Activated CD8-positive, alpha-beta memory T cell treated with anti-CD3 and anti-CD28 coated beads for 4 hours (primary cell): ENCODE measurements around the gene SCN5A.

ENCODE experiments used
- DNase-seq, 2 donors: peaks; one replicate each; pipeline ENCODE4 v3.0.0-alpha.2; 2020; ENCODE audit warnings: low read depth in 2 of 2

SCN5A gene

GRCh38 chr3:38649500-38650247 is at the start of gene SCN5A:
SCN5A (minus strand) TSS chr3:38649687; CDS start chr3:38633307, 16,380 bp downstream.
- DNase-seq: peak; percentile 27 to 39

GRCh38 chr3:38698760-38699159 is 49.3 kb upstream of the SCN5A start:
- no peak for DNase-seq

GRCh38 chr3:38698061-38698460 is 48.6 kb upstream of the SCN5A start:
- DNase-seq: no peak

GRCh38 chr3:38696034-38696433 is 46.5 kb upstream of the SCN5A start:
- no peak for DNase-seq

GRCh38 chr3:38690185-38690584 is 40.7 kb upstream of the SCN5A start:
- DNase-seq: no peak

GRCh38 chr3:38689774-38690173 is 40.3 kb upstream of the SCN5A start:
- no peak for DNase-seq

- no peak for DNase-seq
Measured at GRCh38 chr3:38689346-38689745, 39.9 kb upstream of the SCN5A start.

- no peak for DNase-seq
Measured at GRCh38 chr3:38687321-38687720, 37.8 kb upstream of the SCN5A start.

- no peak for DNase-seq
Measured at GRCh38 chr3:38684546-38684945, 35.1 kb upstream of the SCN5A start.

- no peak for DNase-seq
Measured at GRCh38 chr3:38669668-38670067, 20.2 kb upstream of the SCN5A start.

GRCh38 chr3:38662544-38662943 is 13.1 kb upstream of the SCN5A start:
- no peak for DNase-seq

GRCh38 chr3:38658841-38659240 is 9.4 kb upstream of the SCN5A start:
- DNase-seq: no peak

GRCh38 chr3:38657369-38657768 is 7.9 kb upstream of the SCN5A start:
- DNase-seq: no peak

- no peak for DNase-seq
Measured at GRCh38 chr3:38655708-38656300, 6.3 kb upstream of the SCN5A start.

- no peak for DNase-seq
Measured at GRCh38 chr3:38653685-38654537, 4.4 kb upstream of the SCN5A start.

GRCh38 chr3:38652934-38653333 is 3.4 kb upstream of the SCN5A start:
- DNase-seq: no peak

- peak; percentile 40 to 54 for DNase-seq
Measured at GRCh38 chr3:38651153-38651789, 1.8 kb upstream of the SCN5A start.

- no peak for DNase-seq
Measured at GRCh38 chr3:38650248-38650951, 913 bp upstream of the SCN5A start.

GRCh38 chr3:38648659-38649499 is 608 bp downstream of the SCN5A start:
- no peak for DNase-seq

- DNase-seq: no peak
Measured at GRCh38 chr3:38648024-38648658, 1.3 kb downstream of the SCN5A start.
